Measurements from ENCODE around the gene MFGE8. TPM values are rescaled to one million over a fixed set of nuclear protein-coding genes. Genes with fewer than 3 reads are reported as not detected.

The MFGE8 gene
- total and polyA plus RNA-seq, 12 donors = 359 to 690 (median 511) TPM

- intact Hi-C loops (cut with DNase I) = no loop called here
- TF ChIP-seq CTCF (IDR thresholded peaks at IDR 0.05) = no peak
- H3K4me1 ChIP-seq = no peaks in the 10 kb centered on the region
- H3K4me3 ChIP-seq = no peak overlapping the region
- no peak for DNase-seq
- H3K27me3 ChIP-seq = no peaks in the 10 kb centered on the region
- no peaks in the 10 kb centered on the region for H3K9me3 ChIP-seq
- no peak for ATAC-seq
- WGBS, 2 donors = 37 to 43% methylated on average over 4 of the region's 4 CpGs
- no peak overlapping the region for H3K27ac ChIP-seq
- H3K36me3 ChIP-seq = no peaks in the 10 kb centered on the region
Measured at GRCh38 chr15:88864861-88865497, 48.2 kb downstream of the MFGE8 start.

- intact Hi-C loops (cut with DNase I) = no loop called here
- no peak for ATAC-seq
Measured at GRCh38 chr15:88863412-88863811, 49.8 kb downstream of the MFGE8 start.

GRCh38 chr15:88860212-88860611 is 53.0 kb downstream of the MFGE8 start:
- intact Hi-C loops (cut with DNase I) = no loop called here
- H3K27me3 ChIP-seq = peaks cover 0 to 12% (median 0%) of the 10 kb centered on the region in 7 donors

More at GRCh38 chr15:88863412-88863811, 49.8 kb downstream of the MFGE8 start:
- TF ChIP-seq CTCF (IDR thresholded peaks at IDR 0.05) = no peak
- H3K4me3 ChIP-seq = no peak overlapping the region
- 48 to 58% methylated on average over 1 of the region's 1 CpG for WGBS, 2 donors
- no peaks in the 10 kb centered on the region for H3K4me1 ChIP-seq
- H3K27me3 ChIP-seq = peaks cover 0 to 7% (median 0%) of the 10 kb centered on the region in 7 donors
- H3K27ac ChIP-seq = no peak overlapping the region
- H3K9me3 ChIP-seq = no peaks in the 10 kb centered on the region
- no peaks in the 10 kb centered on the region for H3K36me3 ChIP-seq
- DNase-seq = no peak

GRCh38 chr15:88859550-88859949 is 53.6 kb downstream of the MFGE8 start:
- ATAC-seq = no peak
- Histone ChIP-seq H3K27ac (no peak overlapping the region), H3K9me3 (peaks cover 0 to 2% (median 0%) of the 10 kb centered on the region in 11 donors), H3K4me3 (no peak overlapping the region), H3K4me1 (no peaks in the 10 kb centered on the region), H3K27me3 (peaks cover 0 to 15% (median 0%) of the 10 kb centered on the region in 7 donors), H3K36me3 (no peaks in the 10 kb centered on the region)
- 42 to 45% methylated on average over 7 of the region's 7 CpGs for WGBS, 2 donors
- intact Hi-C loops (cut with DNase I) = no loop called here
- no peak for TF ChIP-seq CTCF (IDR thresholded peaks at IDR 0.05)
- no peak for DNase-seq

More at GRCh38 chr15:88860212-88860611, 53.0 kb downstream of the MFGE8 start:
- no peak for TF ChIP-seq CTCF (IDR thresholded peaks at IDR 0.05)
- no peaks in the 10 kb centered on the region for H3K36me3 ChIP-seq
- H3K27ac ChIP-seq = no peak overlapping the region
- H3K4me1 ChIP-seq = no peaks in the 10 kb centered on the region
- ATAC-seq (no peak), DNase-seq (no peak)
- whole genome bisulfite sequencing, 2 donors = 76 to 79% methylated on average over 7 of the region's 7 CpGs
- H3K9me3 ChIP-seq = no peaks in the 10 kb centered on the region
- H3K4me3 ChIP-seq = no peak overlapping the region

All from heart right ventricle (tissue), 16 donors.